HG02678 (cell line): ENCODE data around the gene SEMA6B.

Experiments
- ATAC-seq: cut with Tn5 transposase; IDR thresholded peaks from one replicate; pipeline ENCODE4 v1.9.1; 2021; ENCODE audit warnings: mild to moderate bottlenecking, moderate library complexity; ENCODE audit not compliant: unreplicated experiment

SEMA6B gene

GRCh38 chr19:4589579-4590410, 30.3 kb upstream of the SEMA6B start:
- ATAC-seq = no peak

- ATAC-seq = no peak
Observed at GRCh38 chr19:4588291-4588761, 28.8 kb upstream of the SEMA6B start.

GRCh38 chr19:4587527-4587926, 28.0 kb upstream of the SEMA6B start:
- no peak for ATAC-seq

DNA sequence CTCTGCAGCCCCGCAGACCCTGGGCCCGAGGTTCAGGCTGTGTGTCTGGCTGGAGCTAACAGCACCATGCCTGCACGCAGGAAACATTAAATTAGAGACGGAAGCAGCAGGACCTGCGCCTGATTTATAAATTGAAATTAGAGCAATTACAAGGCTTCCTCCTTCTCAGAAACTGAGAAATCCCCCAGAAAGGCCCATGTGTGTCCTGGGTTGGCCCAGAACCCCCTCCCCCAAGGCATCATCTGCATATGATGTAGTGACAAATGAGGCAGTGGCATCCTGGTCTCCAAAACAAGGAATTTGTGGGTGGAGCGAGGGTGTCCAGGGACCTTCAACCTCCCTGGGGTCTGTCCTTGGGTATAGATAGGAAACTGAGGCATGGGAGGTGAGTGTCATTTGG, 27.2 kb upstream of the SEMA6B start:
- no peak for ATAC-seq

DNA sequence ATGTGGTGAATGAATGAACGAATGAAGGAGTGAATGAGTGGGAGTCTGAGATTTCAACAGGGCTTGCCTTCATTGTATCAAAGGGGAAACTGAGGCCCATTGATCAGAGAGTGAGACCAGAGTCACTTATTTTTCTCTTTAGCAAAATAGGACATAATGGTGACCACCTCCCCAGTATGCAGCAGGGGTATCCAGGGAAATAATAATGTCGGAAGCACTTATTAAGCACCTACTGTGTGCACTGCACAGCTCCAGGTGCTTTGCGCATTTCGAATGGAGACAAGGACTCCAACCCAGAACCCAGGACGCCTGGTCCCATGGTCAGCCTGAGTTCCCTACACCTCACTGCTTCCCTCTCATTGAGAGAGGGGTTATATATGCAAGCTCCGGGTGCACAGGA, 26.8 kb upstream of the SEMA6B start:
- no peak for ATAC-seq

GRCh38 chr19:4585556-4585955, 26.1 kb upstream of the SEMA6B start:
- ATAC-seq = no peak

DNA sequence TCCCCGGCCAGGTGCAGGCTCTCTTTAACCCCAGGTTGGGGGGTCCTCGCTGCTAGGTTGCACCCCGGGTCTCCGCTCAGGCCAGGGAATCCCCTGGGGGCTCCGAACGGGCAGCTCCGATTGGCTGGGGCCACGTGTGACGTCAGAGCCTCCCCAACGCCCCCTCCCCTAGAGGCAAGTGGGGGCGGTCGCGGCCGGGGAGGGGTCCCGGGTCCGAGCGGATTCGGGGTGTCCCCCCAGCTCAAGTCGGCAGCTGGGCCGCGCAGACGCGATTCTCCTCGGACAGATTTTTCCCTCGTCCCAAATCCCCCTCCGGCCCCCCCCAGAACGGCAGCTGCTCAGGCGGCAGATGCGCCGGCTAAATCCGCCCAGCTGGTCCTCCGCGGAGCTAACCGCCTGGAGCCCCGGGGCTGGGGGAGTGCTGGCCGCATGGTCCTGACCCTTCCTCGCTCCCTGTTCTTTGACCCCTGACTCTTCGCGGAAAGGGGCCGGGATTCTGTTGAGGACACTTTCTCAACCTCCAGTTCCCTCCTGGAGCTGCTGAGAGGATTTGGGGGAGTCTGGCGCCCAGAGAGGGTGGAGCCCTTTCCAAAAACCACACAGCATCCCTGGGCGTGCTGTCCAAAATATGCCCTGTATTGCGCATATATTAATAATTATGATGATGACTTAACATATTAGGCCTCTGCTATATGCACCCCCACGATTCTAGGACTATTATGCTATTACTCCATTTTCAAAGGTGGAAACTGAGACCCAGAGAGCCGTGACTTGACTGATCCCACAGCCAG, 25.4 kb upstream of the SEMA6B start:
- no peak for ATAC-seq

DNA sequence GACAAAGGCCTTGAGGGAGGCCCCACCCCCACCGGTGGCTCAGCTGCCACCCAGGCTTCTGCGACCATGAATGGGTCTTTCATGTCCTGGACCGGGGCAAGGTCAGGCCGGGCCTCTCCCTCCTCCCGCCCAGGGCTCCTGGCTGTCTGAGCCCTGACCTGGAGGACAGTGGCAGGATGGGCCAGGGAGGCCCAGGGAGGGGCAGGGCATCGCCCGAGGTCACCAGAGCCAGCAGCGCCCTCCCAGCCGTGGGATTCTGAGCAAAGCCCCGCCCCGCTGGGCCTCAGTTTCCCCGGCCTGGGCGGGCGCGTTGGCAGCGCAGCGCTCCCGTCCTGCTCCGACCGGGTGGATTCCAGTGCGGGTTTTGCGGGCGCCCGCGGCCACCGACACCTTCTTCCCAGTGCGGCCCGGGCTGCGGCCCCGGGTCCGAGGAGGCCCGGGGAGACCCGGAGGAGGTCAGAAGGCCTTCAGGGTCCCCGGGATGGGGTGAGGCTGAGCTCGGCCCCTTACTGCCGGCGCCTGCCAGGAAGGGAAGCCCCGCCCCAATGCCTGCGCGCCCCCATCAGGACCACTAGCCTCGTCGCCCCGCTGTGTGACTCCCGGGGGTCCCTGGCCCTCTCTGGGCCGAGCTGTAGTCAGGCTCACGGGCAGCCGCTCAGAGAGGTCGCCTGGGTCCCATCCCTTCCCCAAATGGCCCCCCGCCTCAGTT, 24.6 kb upstream of the SEMA6B start:
- no peak for ATAC-seq

GRCh38 chr19:4582980-4583842, 23.7 kb upstream of the SEMA6B start:
- no peak for ATAC-seq

- no peak for ATAC-seq
Observed at GRCh38 chr19:4581666-4582553, 22.4 kb upstream of the SEMA6B start.

- ATAC-seq = no peak
Observed at GRCh38 chr19:4580961-4581665, 21.6 kb upstream of the SEMA6B start.

- ATAC-seq = no peak
Observed at GRCh38 chr19:4580021-4580901, 20.8 kb upstream of the SEMA6B start.

GRCh38 chr19:4579389-4579788, 19.9 kb upstream of the SEMA6B start:
- ATAC-seq = no peak

DNA sequence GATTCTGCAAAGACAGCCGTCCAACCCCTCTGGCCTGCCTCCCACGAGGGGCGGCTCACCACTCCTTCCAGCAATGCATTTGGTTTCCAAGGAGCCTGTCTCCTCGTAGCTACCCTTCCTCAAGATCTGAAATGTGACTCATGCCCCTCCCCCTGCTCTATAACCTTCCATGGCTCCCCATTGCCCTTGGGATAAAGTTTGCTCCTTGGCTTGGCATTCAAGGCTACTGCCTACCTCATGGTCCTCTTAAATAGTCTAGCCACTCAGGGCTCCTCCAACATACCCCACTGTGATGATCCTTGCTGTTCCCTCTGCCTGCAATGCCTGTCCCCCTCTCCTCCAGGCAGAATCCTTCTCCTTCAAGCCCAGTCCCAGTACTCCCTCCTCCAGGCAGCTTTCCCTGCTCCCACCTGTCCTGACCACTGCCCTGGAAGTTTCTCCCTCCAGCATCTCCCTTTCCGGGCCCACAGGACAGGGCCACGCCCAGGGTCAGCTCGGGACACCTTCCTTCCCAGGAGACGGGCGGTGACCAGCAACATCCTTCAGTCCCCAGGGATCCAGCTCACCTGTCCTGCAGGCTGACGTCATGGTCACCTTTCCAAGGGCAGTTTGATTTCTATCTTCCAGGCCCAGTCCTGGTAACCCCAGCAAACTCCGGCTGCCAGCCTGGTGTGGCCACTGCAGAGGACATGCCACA, 19.2 kb upstream of the SEMA6B start:
- no peak for ATAC-seq

- no peak for ATAC-seq
Observed at GRCh38 chr19:4577020-4577782, 17.7 kb upstream of the SEMA6B start.
